Activated gamma-delta T cell treated with Interleukin-2 at 50 U/mL for 16 hours (primary cell): ENCODE measurements around the gene NOTCH3.

Experiments
- DNase-seq: peaks from one replicate; pipeline ENCODE4 v3.0.0-alpha.2; 2020

The NOTCH3 gene

DNA sequence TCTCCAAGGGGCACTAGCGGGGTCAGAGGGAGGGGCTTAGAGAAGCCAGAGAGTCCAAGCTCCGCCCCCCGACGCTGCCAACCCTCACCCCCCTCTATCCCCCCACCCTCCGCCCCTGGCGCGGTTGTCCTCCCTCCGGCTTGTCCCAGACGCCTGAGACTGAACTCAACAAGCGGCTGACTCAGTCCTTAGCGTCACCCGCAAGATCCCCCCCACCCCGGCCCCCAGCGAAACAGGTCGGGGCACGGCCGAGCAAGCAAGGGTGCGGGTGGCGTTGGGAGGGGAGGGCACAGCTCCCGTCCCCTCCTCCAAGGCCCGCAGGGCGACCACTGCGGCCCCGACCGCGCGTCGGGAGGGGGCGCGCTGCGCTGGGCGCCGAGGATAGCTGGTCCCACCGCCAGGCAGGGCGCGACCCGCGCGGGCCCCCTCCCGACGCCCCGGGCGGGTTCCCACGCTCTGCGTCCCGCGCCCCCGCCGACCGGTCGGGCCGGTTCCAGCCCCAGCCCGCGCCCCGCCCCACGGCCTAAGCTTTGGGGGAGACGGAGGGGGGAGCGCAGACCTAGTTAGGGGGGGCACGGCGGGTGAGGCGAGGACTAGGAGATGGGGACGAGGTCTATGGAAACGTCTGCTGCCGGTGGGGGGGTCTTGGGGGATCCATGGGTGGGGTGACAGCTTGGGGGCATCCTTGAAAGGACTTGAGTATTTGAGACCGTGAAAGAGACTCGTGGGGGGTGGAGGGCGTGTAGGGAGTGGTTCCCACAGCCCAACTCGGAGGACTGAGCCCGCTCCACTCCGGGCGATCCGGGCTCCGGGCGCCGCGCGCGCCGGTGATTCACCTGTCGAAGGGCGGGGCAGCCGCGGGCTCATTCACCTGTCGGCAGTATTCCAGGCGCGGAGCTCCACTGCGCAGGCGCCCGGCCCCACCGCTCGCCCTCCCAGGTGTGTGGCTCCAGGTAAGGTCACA lies 5.1 kb downstream of the NOTCH3 start:
- no peak for DNase-seq

DNA sequence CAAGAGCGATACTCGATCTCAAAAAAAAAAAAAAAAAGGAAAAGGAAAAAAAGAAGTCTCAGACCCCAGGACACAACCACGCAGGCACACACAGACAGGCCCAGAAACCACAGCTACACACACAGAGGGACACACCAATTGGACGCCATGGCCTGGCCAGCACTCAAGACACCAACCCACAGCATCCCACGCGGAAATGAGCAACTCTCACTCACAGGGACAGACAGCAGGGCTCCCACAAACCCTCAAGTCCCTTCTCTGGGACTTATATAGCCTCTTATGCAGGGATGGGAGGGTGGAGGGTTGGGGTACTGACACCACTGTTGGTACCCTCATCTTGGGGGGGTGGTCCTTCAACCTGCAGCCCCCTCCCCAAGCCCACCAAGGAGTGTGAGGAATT lies 5.9 kb downstream of the NOTCH3 start:
- DNase-seq, result no peak

DNA sequence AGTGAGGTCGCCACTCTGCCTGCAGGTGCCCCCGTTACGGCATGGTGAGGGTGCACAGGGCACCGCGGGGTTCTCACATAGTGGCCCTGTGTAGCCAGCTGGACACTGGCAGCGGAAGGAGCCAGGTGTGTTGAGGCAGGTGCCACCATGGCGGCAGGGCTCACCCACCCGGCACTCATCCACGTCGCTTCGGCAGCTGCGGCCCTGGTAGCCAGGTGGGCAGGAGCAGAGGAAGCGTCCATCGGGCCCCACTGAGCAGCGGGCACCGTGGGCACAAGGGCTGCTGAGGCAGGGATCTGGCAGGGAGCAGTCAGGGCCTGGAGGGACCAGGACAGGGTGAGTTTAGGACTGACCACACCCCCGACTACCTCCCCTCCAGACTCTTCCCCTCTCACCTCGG lies 8.8 kb downstream of the NOTCH3 start:
- DNase-seq, result no peak

DNA sequence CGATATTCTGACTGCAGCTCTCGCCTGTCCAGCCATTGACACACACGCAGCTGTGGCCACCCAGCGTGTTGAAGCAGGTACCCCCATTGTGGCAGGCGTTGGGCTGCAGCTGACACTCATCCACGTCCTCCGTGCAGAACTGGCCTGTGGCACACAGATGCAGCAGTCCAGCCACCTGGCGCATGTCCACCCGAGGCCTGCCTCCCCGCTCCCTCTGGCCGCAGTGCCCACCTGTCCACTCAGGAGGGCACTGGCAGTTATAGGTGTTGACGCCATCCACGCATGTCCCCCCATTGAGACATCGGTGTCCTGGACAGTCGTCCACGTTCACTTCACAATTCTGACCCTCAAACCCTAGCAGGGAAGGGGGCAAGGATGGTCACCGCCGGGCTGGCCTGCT lies 9.3 kb downstream of the NOTCH3 start:
- DNase-seq, result no peak

DNA sequence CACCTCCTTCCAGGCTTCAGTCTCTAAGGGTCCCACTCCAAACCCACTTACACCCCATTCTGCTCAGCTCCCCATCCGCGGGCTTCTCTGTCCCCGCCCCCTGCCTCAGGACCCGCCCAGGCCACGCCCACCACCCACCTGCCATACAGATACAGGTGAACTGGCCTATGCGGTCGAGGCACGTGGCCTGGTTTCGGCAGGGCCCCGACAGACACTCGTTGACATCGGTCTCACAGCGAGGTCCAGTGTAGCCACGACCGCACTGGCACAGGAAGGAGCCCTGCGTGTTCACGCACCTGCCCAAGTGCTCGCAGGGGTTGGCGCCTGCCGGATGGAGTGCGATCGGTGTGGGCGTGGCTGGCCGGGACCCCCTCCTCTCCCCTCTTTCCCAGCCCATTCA lies 11.9 kb downstream of the NOTCH3 start:
- DNase-seq, result no peak

DNA sequence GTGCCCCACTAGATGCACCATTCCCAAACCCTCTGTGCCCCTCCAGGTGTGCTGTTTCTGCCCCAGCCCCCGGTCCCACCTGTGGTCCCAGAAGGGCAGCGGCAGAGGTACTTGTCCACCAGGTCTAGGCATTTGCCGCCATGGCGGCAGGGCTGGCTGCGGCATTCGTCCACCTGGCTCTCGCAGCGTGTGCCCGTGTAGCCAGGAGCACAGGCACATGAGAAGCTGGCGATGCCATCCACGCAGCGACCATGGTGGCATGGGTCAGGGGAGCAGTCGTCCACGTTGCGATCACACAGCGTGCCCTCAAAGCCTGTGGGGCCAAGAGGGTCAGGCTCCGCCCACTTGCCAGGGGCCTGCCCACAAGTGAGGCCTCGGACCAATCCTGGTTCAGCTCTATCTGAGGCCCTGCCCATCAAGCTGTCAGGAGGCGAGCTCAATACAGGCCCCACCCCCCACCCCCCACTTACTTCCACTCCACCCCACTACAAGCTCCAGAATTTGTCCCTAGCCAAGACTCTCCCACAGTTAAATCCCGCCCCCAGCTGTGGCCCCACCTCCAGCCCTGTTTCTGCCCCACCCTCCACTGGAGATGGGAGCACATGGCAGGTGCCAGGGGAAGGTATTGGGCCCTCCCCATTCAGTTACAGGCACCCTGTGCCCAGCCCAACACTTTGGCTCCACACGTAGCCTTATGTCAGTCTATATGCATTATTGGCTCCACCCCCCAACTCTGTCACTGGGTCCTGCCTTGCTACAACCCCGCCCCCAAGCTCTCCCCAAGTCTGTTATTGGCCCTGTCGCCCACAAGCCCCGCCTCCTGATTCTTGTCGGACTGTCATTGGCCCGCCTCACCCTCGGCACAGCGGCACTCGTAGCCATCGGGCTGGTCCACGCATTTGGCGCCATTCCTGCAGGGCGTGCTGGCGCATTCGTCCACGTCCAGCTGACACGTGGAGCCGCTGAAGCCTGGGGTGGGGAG lies 13.5 kb downstream of the NOTCH3 start:
- DNase-seq, result no peak

DNA sequence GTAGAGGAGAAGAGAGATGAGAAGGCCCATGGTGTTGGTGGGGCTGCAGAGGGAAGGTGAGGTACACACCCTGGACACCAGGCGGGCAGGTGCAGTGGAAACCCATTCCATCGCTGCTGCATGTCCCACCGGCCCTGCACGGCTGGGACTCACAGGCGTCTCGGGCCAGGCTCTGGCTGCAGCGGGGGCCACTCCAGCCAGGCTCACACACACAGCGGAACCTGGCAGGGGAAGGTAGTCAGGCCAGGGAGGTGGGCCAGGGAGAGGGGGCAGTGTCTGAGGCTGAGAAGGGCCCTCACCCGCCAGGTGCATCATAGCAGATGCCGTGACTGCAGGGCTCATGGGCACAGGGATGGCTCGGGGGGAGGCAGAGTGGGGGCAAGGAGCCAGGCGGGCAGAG lies 15.6 kb downstream of the NOTCH3 start:
- no peak for DNase-seq

DNA sequence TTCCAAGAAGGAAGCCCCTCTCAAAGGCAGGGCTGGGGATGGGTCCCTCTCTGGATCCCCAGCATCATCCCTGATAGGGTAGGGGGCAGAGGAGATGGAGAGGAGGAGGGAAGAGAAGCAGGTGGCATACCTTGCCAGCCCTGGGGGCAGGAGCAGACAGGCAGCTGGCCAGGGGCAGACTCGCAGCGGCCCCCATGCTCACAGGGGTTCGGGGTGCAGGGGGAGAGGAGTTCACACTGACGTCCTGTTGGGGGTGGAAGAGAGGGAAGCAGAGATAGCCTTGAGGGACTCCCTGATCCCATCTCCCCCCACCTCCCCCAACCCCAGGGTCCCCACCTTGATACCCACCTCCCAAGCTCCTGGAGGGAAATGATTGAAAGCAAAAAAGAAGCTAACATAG lies 16.0 kb downstream of the NOTCH3 start:
- no peak for DNase-seq

DNA sequence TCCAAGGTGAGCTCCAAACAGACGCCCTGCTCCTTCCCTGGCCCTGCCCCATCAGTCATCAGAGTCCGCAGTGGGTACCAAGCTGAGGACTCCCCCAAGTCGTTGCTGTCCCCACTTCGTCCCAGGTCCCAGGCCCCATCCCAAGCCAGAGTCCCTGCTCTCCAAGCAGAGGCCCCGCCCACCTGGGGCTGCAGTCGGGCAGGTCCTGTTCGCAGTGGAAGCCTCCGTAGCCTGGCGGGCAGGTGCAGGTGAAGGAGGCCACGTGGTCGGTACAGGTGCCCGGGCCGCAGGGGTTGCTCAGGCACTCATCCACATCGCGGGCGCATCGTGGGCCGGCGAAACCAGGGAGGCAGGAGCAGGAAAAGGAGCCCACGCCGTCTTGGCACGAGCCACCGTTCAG lies 19.4 kb downstream of the NOTCH3 start:
- DNase-seq, result no peak

DNA sequence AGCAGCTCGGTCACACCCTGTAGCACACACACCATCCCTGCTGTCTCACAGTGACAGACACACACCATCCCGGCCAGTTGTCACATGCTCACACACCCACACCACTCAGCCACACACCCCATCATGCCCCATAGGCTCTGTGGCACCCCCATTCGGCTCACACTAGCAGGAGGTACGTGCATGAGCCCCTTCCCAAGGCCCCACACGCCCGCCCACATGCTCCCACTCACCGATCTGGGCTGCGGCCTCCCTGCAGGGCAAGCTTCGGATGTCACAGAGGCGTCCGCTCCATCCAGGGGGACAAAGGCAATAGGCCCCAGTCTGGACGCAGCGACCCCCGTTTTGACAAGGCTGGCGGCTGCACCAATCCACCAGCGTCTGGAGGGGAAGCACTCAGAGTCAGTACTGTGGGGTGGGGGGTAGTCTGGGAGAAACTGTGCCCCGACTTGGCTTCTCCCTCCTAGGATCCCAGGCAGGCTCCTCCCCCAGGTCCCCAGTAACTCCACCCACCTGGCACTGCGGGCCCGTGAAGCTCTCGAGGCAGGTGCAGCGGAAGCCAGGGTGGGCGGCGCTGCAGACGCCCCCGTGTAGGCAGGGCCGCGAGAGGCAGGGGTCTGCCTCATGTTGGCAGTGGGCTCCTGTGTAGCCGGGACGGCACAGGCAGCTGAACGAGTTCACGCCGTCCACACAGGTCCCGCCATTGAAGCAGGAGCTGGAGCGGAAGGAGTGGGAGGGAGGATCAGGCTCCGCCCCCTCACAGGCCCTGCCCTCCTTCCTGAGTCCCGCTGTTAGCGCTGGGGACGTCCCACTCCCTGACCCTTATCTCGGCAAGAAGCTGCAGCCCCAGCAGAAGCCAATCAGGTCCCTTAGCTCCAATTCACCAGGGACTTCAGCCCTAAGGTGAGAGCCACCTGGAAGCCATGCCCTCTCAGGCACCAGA lies 20.1 kb downstream of the NOTCH3 start:
- DNase-seq, result no peak

DNA sequence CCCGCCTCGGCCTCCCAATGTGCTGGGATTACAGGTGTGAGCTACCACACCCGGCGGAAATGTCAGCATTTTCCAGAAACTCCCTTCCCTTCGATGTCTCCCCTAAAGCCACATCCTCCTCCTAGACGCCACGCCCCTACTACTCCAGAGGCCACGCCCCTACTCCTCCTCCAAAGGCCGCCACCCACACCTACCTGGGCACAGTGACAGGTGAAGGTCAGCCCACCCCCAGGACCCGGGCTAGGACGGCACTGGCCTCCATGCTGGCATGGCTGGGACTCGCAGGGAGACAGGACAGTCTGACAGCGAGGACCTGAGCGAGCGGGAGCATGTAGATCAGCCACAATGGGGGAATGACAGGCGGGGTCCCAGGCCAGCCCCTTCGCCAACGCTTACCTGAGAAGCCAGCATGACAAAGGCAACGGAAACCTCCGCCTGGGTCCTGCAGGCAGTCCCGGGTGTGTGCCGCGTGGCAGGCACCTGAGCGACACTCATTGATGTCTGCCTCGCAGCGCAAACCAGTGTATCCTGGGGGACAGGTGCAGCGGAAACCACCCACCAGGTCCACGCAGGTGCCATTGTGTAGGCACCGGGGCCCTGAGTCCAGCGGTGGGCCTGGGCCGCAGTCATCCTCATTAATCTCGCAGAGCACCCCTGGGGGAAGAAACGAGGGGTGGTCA lies 22.0 kb downstream of the NOTCH3 start:
- no peak for DNase-seq

DNA sequence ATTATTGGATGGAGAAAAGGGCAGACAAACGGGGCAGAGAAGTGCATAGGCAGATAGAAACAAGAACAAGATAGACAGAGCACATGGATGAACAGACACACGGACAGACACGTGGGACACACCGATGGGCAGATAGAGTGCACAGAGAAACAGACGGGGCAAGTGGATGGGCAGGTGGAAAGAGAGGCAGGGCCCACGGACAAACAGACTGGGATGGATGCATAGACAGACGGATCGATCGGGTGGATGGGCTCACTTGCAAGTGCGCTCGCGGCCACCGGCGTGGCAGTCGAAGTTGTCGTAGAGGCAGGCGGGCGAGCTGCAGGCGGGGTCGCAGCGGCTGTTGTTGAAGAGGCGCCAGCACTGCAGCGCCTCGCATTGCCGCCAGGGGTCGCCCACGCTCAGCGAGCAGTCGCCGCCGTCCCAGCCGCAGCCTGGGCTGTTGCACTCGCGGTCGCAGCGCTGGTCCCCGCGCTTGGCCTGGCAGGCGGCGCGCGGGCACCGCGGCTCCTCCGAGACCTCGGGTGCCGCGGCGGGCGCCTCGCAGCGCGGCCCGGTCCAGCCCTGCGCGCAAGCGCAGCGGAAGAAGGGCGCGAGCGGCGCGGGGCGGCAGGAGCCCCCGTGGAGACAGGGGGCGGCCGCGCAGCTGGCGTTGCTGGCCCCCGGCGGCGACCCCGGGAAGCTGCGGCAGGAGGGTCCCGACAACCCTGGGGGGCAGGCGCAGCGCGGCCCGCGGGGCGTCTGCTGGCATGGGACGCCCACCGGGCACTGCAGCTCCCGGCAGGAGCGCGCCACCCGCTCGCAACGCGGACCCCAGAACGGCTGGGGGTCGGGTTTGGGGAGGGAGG lies 23.3 kb downstream of the NOTCH3 start:
- peak; percentile 80 for DNase-seq

DNA sequence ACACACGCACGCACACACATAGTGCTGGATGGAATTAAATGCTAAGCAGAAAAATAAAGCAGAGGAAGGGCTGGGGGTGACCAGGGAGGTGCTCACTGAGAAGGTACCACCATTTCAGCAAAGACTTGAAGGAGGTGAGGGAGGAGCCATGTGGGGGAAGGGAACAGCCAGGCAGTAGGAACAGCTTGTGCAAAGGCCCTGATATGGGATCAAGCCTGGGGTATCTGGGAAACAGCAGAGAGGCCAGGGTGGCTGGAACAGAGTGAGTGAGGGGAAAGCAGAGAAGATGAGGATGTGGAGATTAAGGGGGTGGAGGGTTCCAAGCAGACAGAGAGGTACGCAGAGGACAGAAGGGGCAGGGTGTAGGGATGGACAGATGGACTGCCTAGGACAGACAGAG lies 25.2 kb downstream of the NOTCH3 start:
- DNase-seq, result no peak

DNA sequence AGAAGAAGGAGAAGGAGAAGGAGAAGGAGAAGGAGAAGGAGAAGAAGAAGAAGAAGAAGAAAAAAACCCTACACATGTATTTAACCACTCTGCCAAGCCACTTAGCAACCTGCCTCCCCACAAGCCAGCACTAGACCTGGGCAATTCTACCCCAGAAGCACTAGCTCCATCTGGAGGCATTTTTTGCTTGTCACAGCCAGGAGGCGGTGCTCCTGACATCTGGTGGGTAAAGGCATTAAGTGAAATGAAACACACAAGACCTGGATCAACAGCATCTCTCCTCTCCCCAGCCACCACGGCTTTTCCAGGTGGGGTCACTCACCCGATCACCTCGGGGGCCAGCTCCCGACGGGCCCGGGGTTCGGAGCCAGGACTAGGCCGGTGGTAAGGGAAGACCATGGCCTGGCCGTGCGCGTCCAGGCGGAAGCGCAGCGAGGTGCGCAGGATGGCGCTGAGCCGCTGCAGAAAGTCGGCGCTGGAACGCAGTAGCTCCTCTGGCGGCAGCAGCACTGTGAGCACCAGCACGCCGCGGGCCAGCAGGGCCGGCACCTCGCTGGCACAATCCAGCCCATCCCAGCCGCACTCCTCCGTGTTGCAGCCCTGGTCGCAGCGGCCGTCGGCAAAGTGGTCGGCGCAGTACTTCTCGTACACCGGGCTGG lies 26.9 kb downstream of the NOTCH3 start:
- no peak for DNase-seq

DNA sequence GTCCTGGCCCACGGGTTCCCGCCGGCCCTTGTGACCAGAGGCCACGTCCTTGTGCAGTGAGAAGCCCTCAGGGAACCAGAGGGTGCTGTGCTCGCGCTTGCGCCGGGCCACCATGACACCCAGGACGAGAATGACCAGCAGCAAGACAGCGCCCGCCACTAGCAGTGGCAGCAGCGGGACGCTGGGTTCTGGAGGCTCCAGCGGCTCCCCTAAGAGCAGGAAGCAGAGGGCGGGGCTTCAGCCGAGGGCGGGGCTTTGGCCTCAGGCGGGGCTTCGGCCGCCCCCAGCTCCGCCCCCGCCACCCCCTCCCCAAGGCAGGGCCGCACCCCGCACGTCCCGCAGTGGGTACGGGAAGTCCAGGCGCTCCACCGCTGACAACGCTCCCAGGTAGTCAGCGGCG lies 30.4 kb downstream of the NOTCH3 start:
- DNase-seq, result no peak

DNA sequence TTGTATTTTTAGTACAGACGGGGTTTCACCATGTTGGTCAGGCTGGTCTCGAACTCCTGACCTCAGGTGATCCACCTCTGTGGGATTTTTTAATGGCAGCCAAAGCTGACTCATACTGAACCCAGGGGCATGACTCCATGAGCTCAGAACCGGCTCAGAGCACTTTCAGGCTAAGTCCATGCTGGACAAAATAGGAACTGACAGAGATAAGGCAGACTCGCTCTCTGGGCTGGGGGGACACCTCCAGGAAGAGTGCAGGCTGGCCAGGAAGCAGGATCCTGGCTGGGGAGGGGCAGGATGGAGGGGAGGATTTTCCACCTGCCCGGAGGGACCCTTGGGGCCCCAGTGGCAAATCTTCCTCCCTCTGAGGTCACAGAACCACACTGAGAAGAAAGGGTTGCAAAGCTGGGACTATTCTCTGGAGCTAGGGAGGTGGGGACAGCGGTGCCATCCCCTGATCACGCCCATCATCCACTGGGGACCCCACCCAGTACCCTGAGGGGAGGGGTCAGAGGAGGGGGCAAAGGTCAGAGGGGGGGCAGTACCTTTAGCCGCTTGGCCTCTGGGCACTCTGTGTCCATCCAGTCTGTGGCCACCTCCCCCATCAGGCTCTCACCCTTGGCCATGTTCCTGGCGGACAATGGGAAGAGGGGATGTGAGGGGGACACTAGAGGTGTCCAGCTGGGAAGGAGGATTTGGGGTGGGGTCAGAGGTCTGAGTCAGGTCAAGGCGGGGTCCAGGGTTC lies 31.1 kb downstream of the NOTCH3 start:
- DNase-seq, result no peak

DNA sequence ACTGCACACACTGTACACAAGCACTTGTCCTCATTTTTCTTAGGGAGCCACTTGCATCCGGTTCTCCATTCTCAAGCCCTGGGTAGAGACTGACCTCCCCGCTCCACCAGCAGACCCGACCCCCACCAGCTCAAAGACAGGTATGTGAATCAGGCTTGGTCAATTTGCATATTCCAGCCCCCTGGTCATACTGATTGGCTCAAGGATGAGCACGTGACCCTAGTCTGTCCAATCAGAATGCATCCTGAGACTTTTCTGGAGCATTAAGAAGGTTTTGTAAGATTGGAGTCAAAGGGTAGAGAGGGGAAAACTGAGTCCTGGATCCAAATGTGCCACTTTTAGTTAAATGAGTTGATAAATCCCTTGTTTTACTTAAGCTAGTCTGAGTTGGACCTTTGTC lies 34.1 kb downstream of the NOTCH3 start:
- no peak for DNase-seq

DNA sequence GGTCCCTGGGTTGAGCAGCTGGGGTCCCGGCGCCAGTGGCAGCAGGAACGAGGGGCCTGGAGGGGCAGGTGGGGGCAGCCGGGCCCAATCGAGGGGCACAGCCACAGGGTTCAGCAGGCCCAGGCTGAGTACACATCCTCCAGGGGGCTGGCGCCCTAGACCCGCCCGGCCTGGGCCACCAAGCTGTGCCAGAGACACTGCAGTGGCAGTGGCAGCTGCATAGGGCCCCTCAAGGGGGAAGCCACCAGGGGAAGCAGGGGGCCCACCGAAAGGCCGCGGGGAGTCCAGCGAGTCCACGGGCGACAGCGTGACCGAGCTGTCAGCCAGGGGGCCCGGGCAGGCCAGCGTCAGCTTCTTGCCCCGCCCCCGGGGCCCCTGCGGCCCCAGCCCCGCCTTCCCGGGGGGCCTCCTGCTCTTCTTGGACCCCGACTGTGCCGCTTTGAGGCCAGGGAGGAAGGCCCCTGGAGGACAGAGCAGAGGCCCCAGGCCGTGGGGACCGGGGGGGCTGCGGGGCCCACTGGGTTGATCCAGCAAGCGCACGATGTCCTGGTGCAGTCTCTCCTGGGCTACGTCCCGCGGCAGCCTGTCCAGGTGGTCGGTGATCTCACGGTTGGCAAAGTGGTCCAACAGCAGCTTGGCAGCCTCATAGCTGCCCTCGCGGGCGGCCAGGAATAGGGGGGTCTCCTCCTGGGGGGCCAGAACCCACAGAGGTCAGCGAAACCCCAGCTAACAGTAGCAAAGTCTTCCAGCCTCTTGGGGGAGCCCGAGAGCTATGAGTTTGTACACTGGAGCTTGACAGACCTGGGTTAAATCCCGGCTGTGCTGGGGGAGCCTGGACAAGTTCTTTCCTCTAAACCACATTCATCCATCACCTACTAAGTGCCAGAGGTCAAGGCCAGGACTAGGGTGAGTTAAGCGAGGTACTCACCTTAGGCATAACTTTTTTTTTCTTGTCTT lies 39.5 kb downstream of the NOTCH3 start:
- DNase-seq, result no peak
